ENCODE results near the gene SUCO. TPM values are rescaled to one million over a fixed set of nuclear protein-coding genes. Genes with fewer than 3 reads are reported as not detected.

SUCO gene
- total RNA-seq, 1 donor: 41.6 TPM

DNA sequence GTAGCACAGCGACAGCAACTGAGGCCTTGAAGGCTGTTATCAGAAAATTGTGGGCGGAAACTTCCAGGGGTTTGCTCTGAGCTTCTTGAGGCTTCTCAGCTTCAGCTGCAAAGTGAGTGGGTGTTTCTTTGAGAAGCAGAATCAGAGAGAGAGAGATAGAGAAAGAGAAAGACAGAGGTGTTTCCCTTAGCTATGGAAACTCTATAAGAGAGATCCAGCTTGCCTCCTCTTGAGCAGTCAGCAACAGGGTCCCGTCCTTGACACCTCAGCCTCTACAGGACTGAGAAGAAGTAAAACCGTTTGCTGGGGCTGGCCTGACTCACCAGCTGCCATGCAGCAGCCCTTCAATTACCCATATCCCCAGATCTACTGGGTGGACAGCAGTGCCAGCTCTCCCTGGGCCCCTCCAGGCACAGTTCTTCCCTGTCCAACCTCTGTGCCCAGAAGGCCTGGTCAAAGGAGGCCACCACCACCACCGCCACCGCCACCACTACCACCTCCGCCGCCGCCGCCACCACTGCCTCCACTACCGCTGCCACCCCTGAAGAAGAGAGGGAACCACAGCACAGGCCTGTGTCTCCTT, 126.0 kb downstream of the SUCO start, which contains the start of gene FASLG:
Gene FASLG, plus strand, starts transcription at position 233 of the 583 bp plus-strand sequence. Its CDS starts 99 bp downstream, at position 332.
- Histone ChIP-seq H3K79me2 (ENCODE audit: insufficient read depth, low read length) (no peaks in the 10 kb centered on the region), H3K27ac (ENCODE audit: low read depth, low read length) (no peak within 1 kb of the TSS), H3K9me3 (ENCODE audit: low read depth, low read length) (no peaks in the 10 kb centered on the region), H3K4me3 (ENCODE audit: insufficient read depth, low read length) (no peak within 1 kb of the TSS), H3K27me3 (ENCODE audit: insufficient read depth, low read length) (no peaks in the 10 kb centered on the region), H3K4me2 (ENCODE audit: insufficient read depth, low read length) (no peak within 1 kb of the TSS), H4K20me1 (ENCODE audit: insufficient read depth, low read length) (no peaks in the 10 kb centered on the region), H2AFZ (ENCODE audit: low read length) (no peak within 1 kb of the TSS), H3K36me3 (ENCODE audit: insufficient read depth, low read length) (no peaks in the 10 kb centered on the region), H3K4me1 (ENCODE audit: insufficient read depth, low read length) (peaks cover 11% of the 10 kb centered on the region)
- TF ChIP-seq CTCF (IDR thresholded peaks at IDR 0.05; ENCODE audit: extremely low read depth, low read depth, low read length): no peak
- DNase-seq (ENCODE audit: insufficient read length, low spot score, missing footprints): no peak

GRCh38 chr1:172661107-172661506, 128.2 kb downstream of the SUCO start:
- H3K4me3 ChIP-seq (ENCODE audit: insufficient read depth, low read length): no peak overlapping the region
- peaks cover 7% of the 10 kb centered on the region for H3K4me1 ChIP-seq (ENCODE audit: insufficient read depth, low read length)
- no peak for DNase-seq (ENCODE audit: insufficient read length, low spot score, missing footprints)
- no peaks in the 10 kb centered on the region for H3K36me3 ChIP-seq (ENCODE audit: insufficient read depth, low read length)
- no peaks in the 10 kb centered on the region for H3K79me2 ChIP-seq (ENCODE audit: insufficient read depth, low read length)
- TF ChIP-seq CTCF (IDR thresholded peaks at IDR 0.05; ENCODE audit: extremely low read depth, low read depth, low read length): no peak
- H3K4me2 ChIP-seq (ENCODE audit: insufficient read depth, low read length): no peak overlapping the region
- H4K20me1 ChIP-seq (ENCODE audit: insufficient read depth, low read length): no peaks in the 10 kb centered on the region
- H3K9me3 ChIP-seq (ENCODE audit: low read depth, low read length): no peaks in the 10 kb centered on the region
- H3K27me3 ChIP-seq (ENCODE audit: insufficient read depth, low read length): no peaks in the 10 kb centered on the region
- H3K27ac ChIP-seq (ENCODE audit: low read depth, low read length): no peak overlapping the region
- no peak overlapping the region for H2AFZ ChIP-seq (ENCODE audit: low read length)

Small RNA genes within 50 kb of the gene (small RNA-seq; reads per million reads assigned to genes)
- not detected for gene RNU6-693P

Other genes starting within 250 kb of the SUCO start
- not detected in 2 replicates for gene C1orf105, start 112.5 kb upstream of the SUCO start, total RNA-seq
- 19.7 and 22.4 TPM in 2 replicates for gene PIGC, start 89.1 kb upstream of the SUCO start, total RNA-seq
- gene FASLG, start 126.0 kb downstream of the SUCO start, total RNA-seq: not detected in 2 replicates